Neutrophil (primary cell): ENCODE measurements around the gene MFN1.

Source experiments
- H3K27ac ChIP-seq: fragments of 200-600 bp; sonication (generic); 2 replicates; pipeline ENCODE4 v1.5.1; 2016; ENCODE audit warnings: mild to moderate bottlenecking, moderate library complexity
- H3K27me3 ChIP-seq: fragments of 200-600 bp; sonication (generic); 2 replicates; pipeline ENCODE4 v1.6.0; 2016; ENCODE audit warnings: mild to moderate bottlenecking
- H3K36me3 ChIP-seq: fragments of 200-600 bp; sonication (generic); 2 replicates; pipeline ENCODE4 v1.5.1; 2017
- H3K4me1 ChIP-seq, 2 experiments: fragments of 200-600 bp in 1 of 2; sonication (generic) in 1 of 2; 1 replicate in 1 of 2; 2 replicates in 1 of 2; pipeline versions ENCODE4 v1.5.1 to v1.6.1; 2013 to 2016; ENCODE audit warnings: low read depth in 1 of 2, low read length in 1 of 2, mild to moderate bottlenecking in 1 of 2, moderate library complexity in 1 of 2; ENCODE audit not compliant: control insufficient read depth in 1 of 2, insufficient read depth in 1 of 2
- H3K4me3 ChIP-seq, 2 experiments: fragments of 200-600 bp in 1 of 2; sonication (generic) in 1 of 2; 1 replicate in 1 of 2; 2 replicates in 1 of 2; pipeline ENCODE4 v1.5.1; 2013 to 2016; ENCODE audit warnings: low read depth in 1 of 2, low read length in 1 of 2, mild to moderate bottlenecking in 1 of 2, moderate library complexity in 1 of 2
- H3K9me3 ChIP-seq: fragments of 200-600 bp; sonication (generic); 2 replicates; pipeline ENCODE4 v1.5.1; 2016
- TF ChIP-seq, protein P1 (sequence below): fragments of 200-600 bp; sonication (generic); IDR thresholded peaks from 2 replicates; pipeline ENCODE4 v1.5.1; 2016; ENCODE audit warnings: antibody characterized with exemption

Gene MFN1

DNA sequence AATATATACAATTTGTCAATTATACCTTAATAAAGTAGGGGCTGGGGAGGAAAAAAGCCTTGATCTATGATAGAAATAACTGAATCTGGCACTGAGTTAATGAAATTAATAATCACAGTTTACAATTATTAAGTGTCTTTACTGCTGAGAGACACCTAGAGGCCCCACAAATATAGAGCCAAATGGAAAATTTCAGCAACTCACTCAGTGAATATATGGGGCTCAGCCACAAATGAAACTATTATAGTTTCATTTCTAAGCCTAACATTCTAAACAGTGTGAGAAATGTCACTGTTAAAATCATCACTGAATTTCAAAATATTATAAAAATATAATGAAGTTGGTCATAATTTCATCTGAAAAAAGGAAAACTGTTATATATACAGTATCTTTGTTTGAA lies 63.5 kb downstream of the MFN1 start:
- H3K27me3 ChIP-seq = no peaks in the 10 kb centered on the region
- H3K9me3 ChIP-seq = no peaks in the 10 kb centered on the region
- TF ChIP-seq, protein P1, sequence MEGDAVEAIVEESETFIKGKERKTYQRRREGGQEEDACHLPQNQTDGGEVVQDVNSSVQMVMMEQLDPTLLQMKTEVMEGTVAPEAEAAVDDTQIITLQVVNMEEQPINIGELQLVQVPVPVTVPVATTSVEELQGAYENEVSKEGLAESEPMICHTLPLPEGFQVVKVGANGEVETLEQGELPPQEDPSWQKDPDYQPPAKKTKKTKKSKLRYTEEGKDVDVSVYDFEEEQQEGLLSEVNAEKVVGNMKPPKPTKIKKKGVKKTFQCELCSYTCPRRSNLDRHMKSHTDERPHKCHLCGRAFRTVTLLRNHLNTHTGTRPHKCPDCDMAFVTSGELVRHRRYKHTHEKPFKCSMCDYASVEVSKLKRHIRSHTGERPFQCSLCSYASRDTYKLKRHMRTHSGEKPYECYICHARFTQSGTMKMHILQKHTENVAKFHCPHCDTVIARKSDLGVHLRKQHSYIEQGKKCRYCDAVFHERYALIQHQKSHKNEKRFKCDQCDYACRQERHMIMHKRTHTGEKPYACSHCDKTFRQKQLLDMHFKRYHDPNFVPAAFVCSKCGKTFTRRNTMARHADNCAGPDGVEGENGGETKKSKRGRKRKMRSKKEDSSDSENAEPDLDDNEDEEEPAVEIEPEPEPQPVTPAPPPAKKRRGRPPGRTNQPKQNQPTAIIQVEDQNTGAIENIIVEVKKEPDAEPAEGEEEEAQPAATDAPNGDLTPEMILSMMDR = no peak
- H3K36me3 ChIP-seq = peaks cover 48% of the 10 kb centered on the region
- H3K27ac ChIP-seq = no peak overlapping the region
- H3K4me3 ChIP-seq = no peak overlapping the region
- no peaks in the 10 kb centered on the region for H3K4me1 ChIP-seq

DNA sequence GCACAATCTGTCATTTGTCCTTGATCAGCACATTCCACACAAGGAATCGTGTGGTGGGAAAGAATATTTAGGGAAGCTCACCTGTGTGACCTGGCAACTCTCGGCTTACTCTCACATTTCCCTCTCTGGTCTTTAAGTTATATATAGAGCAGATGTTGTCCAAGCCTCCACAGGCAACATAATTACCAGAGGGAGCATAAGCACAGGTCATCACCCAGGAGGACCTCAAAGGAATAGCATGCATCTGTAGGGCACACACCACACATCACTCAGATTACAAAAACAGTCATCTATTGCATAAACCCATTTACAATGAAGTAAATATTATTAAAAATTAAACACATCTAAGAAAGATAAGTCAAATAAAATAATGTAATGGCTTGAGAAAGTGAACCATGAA lies 67.3 kb downstream of the MFN1 start:
- H3K36me3 ChIP-seq = peaks cover 61% of the 10 kb centered on the region
- no peaks in the 10 kb centered on the region for H3K27me3 ChIP-seq
- no peaks in the 10 kb centered on the region for H3K9me3 ChIP-seq
- no peak overlapping the region for H3K4me3 ChIP-seq
- no peak overlapping the region for H3K27ac ChIP-seq
- TF ChIP-seq, protein P1 = no peak
- H3K4me1 ChIP-seq = no peaks in the 10 kb centered on the region

DNA sequence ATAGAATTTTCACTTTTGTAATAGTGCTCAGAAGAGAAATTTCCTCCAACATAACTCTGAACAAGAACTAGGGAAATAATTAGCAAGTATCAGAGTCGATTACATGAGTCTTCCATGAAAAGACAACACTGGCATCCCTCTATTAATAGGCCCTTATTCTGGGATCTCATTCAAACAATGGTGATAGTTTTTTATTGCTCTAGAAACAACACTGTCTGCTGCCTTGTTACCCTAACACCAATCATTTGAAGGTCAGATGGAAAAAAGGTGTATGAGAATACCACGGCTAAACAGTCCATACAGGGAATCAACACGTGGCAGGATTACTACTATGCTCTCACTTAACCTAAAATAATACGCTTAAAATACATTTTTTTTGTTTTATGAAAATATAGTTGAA lies 67.9 kb downstream of the MFN1 start:
- H3K4me3 ChIP-seq = no peak overlapping the region
- H3K9me3 ChIP-seq = no peaks in the 10 kb centered on the region
- no peak overlapping the region for H3K27ac ChIP-seq
- H3K36me3 ChIP-seq = peaks cover 57% of the 10 kb centered on the region
- no peaks in the 10 kb centered on the region for H3K27me3 ChIP-seq
- H3K4me1 ChIP-seq = no peaks in the 10 kb centered on the region
- TF ChIP-seq, protein P1 = no peak

DNA sequence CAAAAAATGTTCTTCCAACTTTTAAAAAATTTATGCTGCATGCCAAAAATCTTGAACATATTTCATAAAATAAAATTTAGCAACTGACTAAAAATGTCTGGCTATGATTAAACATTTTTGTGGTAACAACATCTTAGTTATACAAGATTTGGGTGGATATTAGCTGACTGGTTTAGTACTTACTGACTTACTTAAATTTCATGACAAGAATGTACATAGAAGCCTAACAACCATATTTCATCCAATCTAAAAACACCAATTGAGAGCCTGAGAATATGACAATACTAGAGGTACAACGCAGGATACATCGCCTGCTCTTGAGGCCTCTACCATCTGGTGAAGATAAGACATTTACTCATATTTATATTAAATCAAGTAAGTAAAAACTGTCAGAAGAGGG lies 69.2 kb downstream of the MFN1 start:
- H3K36me3 ChIP-seq = peaks cover 54% of the 10 kb centered on the region
- H3K4me3 ChIP-seq = no peak overlapping the region
- no peaks in the 10 kb centered on the region for H3K9me3 ChIP-seq
- H3K4me1 ChIP-seq = no peaks in the 10 kb centered on the region
- TF ChIP-seq, protein P1 = no peak
- no peaks in the 10 kb centered on the region for H3K27me3 ChIP-seq
- H3K27ac ChIP-seq = no peak overlapping the region

DNA sequence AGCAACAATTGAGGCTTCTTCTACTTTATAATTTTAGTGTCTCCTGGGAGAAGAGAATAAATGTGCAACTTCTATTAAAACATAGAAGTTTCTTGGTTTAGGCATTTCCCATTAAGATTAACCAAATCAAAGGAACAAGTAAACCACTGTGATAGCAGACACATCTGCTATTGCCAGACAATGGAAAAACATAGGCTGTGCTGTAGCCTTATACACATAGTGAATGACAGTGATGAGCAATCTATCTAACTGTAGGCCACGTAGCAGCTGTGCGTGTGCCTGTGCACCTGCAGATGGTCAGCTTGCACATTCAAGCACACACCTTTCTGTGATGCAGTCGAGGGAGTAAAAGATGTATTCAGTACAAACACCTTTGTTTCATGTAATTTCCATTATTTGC lies 71.1 kb downstream of the MFN1 start:
- H3K36me3 ChIP-seq = peaks cover 46% of the 10 kb centered on the region
- no peaks in the 10 kb centered on the region for H3K27me3 ChIP-seq
- H3K9me3 ChIP-seq = no peaks in the 10 kb centered on the region
- no peaks in the 10 kb centered on the region for H3K4me1 ChIP-seq
- TF ChIP-seq, protein P1 = no peak
- no peak overlapping the region for H3K4me3 ChIP-seq
- H3K27ac ChIP-seq = no peak overlapping the region

DNA sequence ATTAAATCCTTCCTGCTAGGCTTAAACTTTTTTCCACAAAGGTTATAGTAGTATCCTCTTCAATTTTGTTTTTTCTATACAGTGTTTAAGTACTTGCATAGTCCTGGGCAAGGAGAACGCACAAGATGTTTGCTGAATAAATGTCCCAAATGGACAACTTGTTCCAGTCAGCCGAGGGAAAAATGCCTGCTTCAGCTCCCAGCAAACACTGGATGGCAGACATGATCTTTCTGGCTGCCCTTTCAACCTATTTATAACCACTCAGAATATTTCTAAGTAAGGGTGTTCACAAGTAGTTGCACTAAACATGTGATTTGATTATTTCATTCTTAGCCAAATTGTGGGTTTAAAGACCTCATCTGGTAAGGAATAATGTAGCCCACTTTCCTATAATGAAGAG lies 74.0 kb downstream of the MFN1 start:
- H3K27me3 ChIP-seq = no peaks in the 10 kb centered on the region
- no peaks in the 10 kb centered on the region for H3K4me1 ChIP-seq
- H3K27ac ChIP-seq = no peak overlapping the region
- H3K9me3 ChIP-seq = no peaks in the 10 kb centered on the region
- H3K36me3 ChIP-seq = peaks cover 59% of the 10 kb centered on the region
- TF ChIP-seq, protein P1 = no peak
- H3K4me3 ChIP-seq = no peak overlapping the region
